ENCODE results near the gene RAPGEF6.

GRCh38 chr5:131609774-131610173 lies 25.3 kb downstream of the RAPGEF6 start:
- TF ChIP-seq EZH2phosphoT487 (IDR thresholded peaks at IDR 0.05; ENCODE audit: borderline replicate concordance): no peak
- TF ChIP-seq, protein P1, sequence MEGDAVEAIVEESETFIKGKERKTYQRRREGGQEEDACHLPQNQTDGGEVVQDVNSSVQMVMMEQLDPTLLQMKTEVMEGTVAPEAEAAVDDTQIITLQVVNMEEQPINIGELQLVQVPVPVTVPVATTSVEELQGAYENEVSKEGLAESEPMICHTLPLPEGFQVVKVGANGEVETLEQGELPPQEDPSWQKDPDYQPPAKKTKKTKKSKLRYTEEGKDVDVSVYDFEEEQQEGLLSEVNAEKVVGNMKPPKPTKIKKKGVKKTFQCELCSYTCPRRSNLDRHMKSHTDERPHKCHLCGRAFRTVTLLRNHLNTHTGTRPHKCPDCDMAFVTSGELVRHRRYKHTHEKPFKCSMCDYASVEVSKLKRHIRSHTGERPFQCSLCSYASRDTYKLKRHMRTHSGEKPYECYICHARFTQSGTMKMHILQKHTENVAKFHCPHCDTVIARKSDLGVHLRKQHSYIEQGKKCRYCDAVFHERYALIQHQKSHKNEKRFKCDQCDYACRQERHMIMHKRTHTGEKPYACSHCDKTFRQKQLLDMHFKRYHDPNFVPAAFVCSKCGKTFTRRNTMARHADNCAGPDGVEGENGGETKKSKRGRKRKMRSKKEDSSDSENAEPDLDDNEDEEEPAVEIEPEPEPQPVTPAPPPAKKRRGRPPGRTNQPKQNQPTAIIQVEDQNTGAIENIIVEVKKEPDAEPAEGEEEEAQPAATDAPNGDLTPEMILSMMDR (conservative IDR thresholded peaks at IDR 0.05; ENCODE audit: low read length): no peak
